Measurements from ENCODE around the gene CEP128. TPM values are rescaled to one million over a fixed set of nuclear protein-coding genes. Genes with fewer than 3 reads are reported as not detected.
A peak's percentile ranks its signal among the peaks of the same experiment; 100 is the strongest.

Gene CEP128
- total RNA-seq, 4 donors from 2014 or later: 1.9 to 9.7 (median 4.0) TPM

- Histone ChIP-seq H3K9me3 (no peaks in the 10 kb centered on the region), H3K27ac (no peak overlapping the region), H3K27me3 (peaks cover 19% of the 10 kb centered on the region), H3K4me3 (no peak overlapping the region), H3K36me3 (no peaks in the 10 kb centered on the region), H3K4me1 (peaks cover 0 to 8% (median 7%) of the 10 kb centered on the region in 4 donors)
- 55 to 69% methylated on average over 4 of the region's 4 CpGs for WGBS, 2 donors (ENCODE audit: low coverage in 1 of 2)
- in situ Hi-C loops (cut with MboI; ENCODE audit: low pct_ligation_motif_present in 1 of 4, low pct_unique_long_range_greater_than_20kb in 1 of 4, low sequenced_read_pairs in 3 of 4): no loop called here
- no peak for DNase-seq
- TF ChIP-seq POLR2A (IDR thresholded peaks at IDR 0.05) (no peak), EP300 (IDR thresholded peaks at IDR 0.05; ENCODE audit: low read depth) (no peak), POLR2AphosphoS5 (IDR thresholded peaks at IDR 0.05) (no peak), CTCF (IDR thresholded peaks at IDR 0.05) (no peak)
- intact Hi-C loops (cut with DNase I; ENCODE audit: low total_unique reads): no loop called here
These were observed 5.3 kb upstream of the CEP128 start for GRCh38 chr14:80946797-80947196.

GRCh38 chr14:80946187-80946586 is 4.6 kb upstream of the CEP128 start:
- no peaks in the 10 kb centered on the region for H3K36me3 ChIP-seq
- intact Hi-C loops (cut with DNase I; ENCODE audit: low total_unique reads) (no loop called here), in situ Hi-C loops (cut with MboI; ENCODE audit: low pct_ligation_motif_present in 1 of 4, low pct_unique_long_range_greater_than_20kb in 1 of 4, low sequenced_read_pairs in 3 of 4) (no loop called here)
- H3K9me3 ChIP-seq: no peaks in the 10 kb centered on the region
- no peak overlapping the region for H3K27ac ChIP-seq
- H3K4me1 ChIP-seq: peaks cover 0 to 9% (median 7%) of the 10 kb centered on the region in 4 donors
- H3K27me3 ChIP-seq: peaks cover 19% of the 10 kb centered on the region
- DNase-seq: no peak
- H3K4me3 ChIP-seq: no peak overlapping the region
- WGBS, 2 donors (ENCODE audit: low coverage in 1 of 2): 82 to 83% methylated on average over 1 of the region's 1 CpG
- TF ChIP-seq POLR2AphosphoS5 (IDR thresholded peaks at IDR 0.05) (no peak), CTCF (IDR thresholded peaks at IDR 0.05) (no peak)

GRCh38 chr14:80944861-80945617 is 3.5 kb upstream of the CEP128 start:
- WGBS, 2 donors (ENCODE audit: low coverage in 1 of 2): 77 to 88% methylated on average over 5 of the region's 5 CpGs
- no peak overlapping the region for H3K27ac ChIP-seq
- in situ Hi-C loops (cut with MboI; ENCODE audit: low pct_ligation_motif_present in 1 of 4, low pct_unique_long_range_greater_than_20kb in 1 of 4, low sequenced_read_pairs in 3 of 4) (no loop called here), intact Hi-C loops (cut with DNase I; ENCODE audit: low total_unique reads) (no loop called here)
- no peaks in the 10 kb centered on the region for H3K36me3 ChIP-seq
- peaks cover 0 to 18% (median 13%) of the 10 kb centered on the region in 4 donors for H3K4me1 ChIP-seq
- DNase-seq: no peak
- H3K27me3 ChIP-seq: peaks cover 19% of the 10 kb centered on the region
- no peak for TF ChIP-seq POLR2A (IDR thresholded peaks at IDR 0.05)
- TF ChIP-seq EP300 (IDR thresholded peaks at IDR 0.05; ENCODE audit: low read depth): no peak
- TF ChIP-seq POLR2AphosphoS5 (IDR thresholded peaks at IDR 0.05): no peak
- no peak for TF ChIP-seq CTCF (IDR thresholded peaks at IDR 0.05)
- no peaks in the 10 kb centered on the region for H3K9me3 ChIP-seq
- no peak overlapping the region for H3K4me3 ChIP-seq

GRCh38 chr14:80942191-80942600 is 658 bp upstream of the CEP128 start:
- Histone ChIP-seq H3K4me1 (peaks cover 0 to 18% (median 13%) of the 10 kb centered on the region in 4 donors), H3K9me3 (no peaks in the 10 kb centered on the region), H3K27me3 (no peaks in the 10 kb centered on the region), H3K4me3 (peak overlapping the region in 3 of 4 donors; percentile 58 to 80 (median 72)), H3K36me3 (no peaks in the 10 kb centered on the region), H3K27ac (peak overlapping the region; percentile 58 to 66 (median 62))
- intact Hi-C loops (cut with DNase I; ENCODE audit: low total_unique reads) (no loop called here), in situ Hi-C loops (cut with MboI; ENCODE audit: low pct_ligation_motif_present in 1 of 4, low pct_unique_long_range_greater_than_20kb in 1 of 4, low sequenced_read_pairs in 3 of 4) (no loop called here)
- no peak for DNase-seq
- no peak for TF ChIP-seq POLR2AphosphoS5 (IDR thresholded peaks at IDR 0.05)
- no peak for TF ChIP-seq CTCF (IDR thresholded peaks at IDR 0.05)
- TF ChIP-seq EP300 (IDR thresholded peaks at IDR 0.05; ENCODE audit: low read depth): no peak
- no peak for TF ChIP-seq POLR2A (IDR thresholded peaks at IDR 0.05)
- 44 to 60% methylated on average over 3 to 5 of the region's 5 CpGs for WGBS, 2 donors (ENCODE audit: low coverage in 1 of 2)

Measured in transverse colon (tissue), 4 donors.